Activated CD8-positive, alpha-beta T cell treated with anti-CD3 and anti-CD28 coated beads, Interleukin-2, amount 10 ng/mL, durations not matched to agents 7 days and 5 days (primary cell): ENCODE results near the gene TK2. TPM values are rescaled to one million over a fixed set of nuclear protein-coding genes. Genes with fewer than 3 reads are reported as not detected.

Experiments
- ATAC-seq: fragments of 150-1000 bp; cut with Tn5 transposase; one replicate; pipeline ENCODE4 v1.10.0; 2021; ENCODE audit warnings: moderate library complexity
- CTCF ChIA-PET: fragments of 350-600 bp; sonication (Branson Sonifier 250); formaldehyde crosslinking; loops from one replicate; lab custom pipeline; 2021; ENCODE audit warnings: antibody characterized with exemption; lab: Charles Lee
- POLR2A ChIA-PET: fragments of 350-600 bp; sonication (Branson Sonifier 250); formaldehyde crosslinking; loops from one replicate; lab custom pipeline; 2021; ENCODE audit warnings: antibody characterized with exemption; lab: Charles Lee
- DNase-seq: peaks from one replicate; pipeline ENCODE4 v3.0.0-alpha.2; 2020
- H3K27ac Mint-ChIP-seq: one replicate; pipeline ENCODE4 v1.8.0; 2021; ENCODE audit warnings: mild to moderate bottlenecking, mixed read lengths
- H3K27me3 Mint-ChIP-seq: one replicate; pipeline ENCODE4 v1.8.0; 2021; ENCODE audit warnings: low read depth, mixed read lengths
- H3K36me3 Mint-ChIP-seq: one replicate; pipeline ENCODE4 v1.8.0; 2021; ENCODE audit warnings: low read depth, mixed read lengths
- H3K4me1 Mint-ChIP-seq: one replicate; pipeline ENCODE4 v1.8.0; 2021; ENCODE audit warnings: low read depth, mixed read lengths
- H3K4me3 Mint-ChIP-seq: one replicate; pipeline ENCODE4 v1.8.0; 2021; ENCODE audit warnings: mild to moderate bottlenecking, mixed read lengths
- H3K9me3 Mint-ChIP-seq: one replicate; pipeline ENCODE4 v1.8.0; 2022; ENCODE audit warnings: mixed read lengths; ENCODE audit not compliant: insufficient read depth
- total RNA-seq, 2 experiments: library from RNA; stranded (reverse); gene quantifications; one replicate each; pipeline ENCODE4 v1.2.3, GENCODE V29; 2021

The TK2 gene
- total RNA-seq, 2 experiments from 2014 or later = 5.7 to 6.4 TPM

- Mint-ChIP-seq H3K4me3 (no peak overlapping the region), H3K36me3 (no peaks in the 10 kb centered on the region), H3K4me1 (peaks cover 4% of the 10 kb centered on the region), H3K9me3 (no peaks in the 10 kb centered on the region), H3K27me3 (peaks cover 29% of the 10 kb centered on the region), H3K27ac (no peak overlapping the region)
- ATAC-seq = no peak
- ChIA-PET CTCF (no interaction called here), POLR2A (no interaction called here)
- DNase-seq = no peak
Observed at GRCh38 chr16:66459878-66460277, 90.0 kb downstream of the TK2 start.

- no peaks in the 10 kb centered on the region for H3K36me3 Mint-ChIP-seq
- no peak for ATAC-seq
- CTCF ChIA-PET = no interaction called here
- H3K4me3 Mint-ChIP-seq = no peak overlapping the region
- H3K27me3 Mint-ChIP-seq = peaks cover 25% of the 10 kb centered on the region
- DNase-seq = no peak
- POLR2A ChIA-PET = no interaction called here
- peak overlapping the region; percentile 2 for H3K27ac Mint-ChIP-seq
- no peaks in the 10 kb centered on the region for H3K9me3 Mint-ChIP-seq
- H3K4me1 Mint-ChIP-seq = peaks cover 4% of the 10 kb centered on the region
Observed at GRCh38 chr16:66458853-66459252, 91.1 kb downstream of the TK2 start.

- no peak for ATAC-seq
- Mint-ChIP-seq H3K36me3 (no peaks in the 10 kb centered on the region), H3K4me3 (no peak overlapping the region), H3K9me3 (no peaks in the 10 kb centered on the region), H3K27me3 (peaks cover 21% of the 10 kb centered on the region), H3K27ac (no peak overlapping the region), H3K4me1 (peaks cover 4% of the 10 kb centered on the region)
- no peak for DNase-seq
- ChIA-PET POLR2A (no interaction called here), CTCF (no interaction called here)
Observed at GRCh38 chr16:66458292-66458691, 91.6 kb downstream of the TK2 start.

Other genes starting within 250 kb of the TK2 start
- not detected for gene CDH5, start 183.4 kb downstream of the TK2 start, total RNA-seq
- gene BEAN1, start 122.8 kb downstream of the TK2 start, total RNA-seq = not detected
- 100 to 1,000 TPM; 137 to 139 TPM for gene CKLF, start 2.5 kb upstream of the TK2 start, total RNA-seq
- gene CMTM1, start 16.3 kb upstream of the TK2 start, total RNA-seq = 10 to 100 TPM; 13.6 to 15.0 TPM
- gene CMTM2, start 29.3 kb upstream of the TK2 start, total RNA-seq = under 1 TPM; 0.68 to 0.82 TPM
- gene CMTM3, start 54.6 kb upstream of the TK2 start, total RNA-seq = 100 to 1,000 TPM; 102 to 104 TPM
- gene CMTM4, start 146.6 kb upstream of the TK2 start, total RNA-seq = 1 to 10 TPM; 1.2 TPM
- 10 to 100 TPM; 56.5 to 63.1 TPM for gene DYNC1LI2, start 201.5 kb upstream of the TK2 start, total RNA-seq